GM23248 (cell line): ENCODE data around the gene LCNL1. TPM values are rescaled to one million over a fixed set of nuclear protein-coding genes. Genes with fewer than 3 reads are reported as not detected.

Experiments used
- DNase-seq: peaks from one replicate; pipeline ENCODE4 v3.0.0-alpha.2; 2015
- H2AFZ ChIP-seq: fragments of 200-600 bp; sonication (generic); 2 replicates; pipeline ENCODE4 v1.6.1; 2016; ENCODE audit warnings: antibody characterized with exemption
- H3F3A ChIP-seq: fragments of 200-600 bp; sonication (generic); 2 replicates; pipeline ENCODE4 v1.6.1; 2016; ENCODE audit warnings: mild to moderate bottlenecking, antibody characterized with exemption, mixed run types; ENCODE audit not compliant: insufficient read depth
- H3K27ac ChIP-seq: fragments of 200-600 bp; sonication (generic); 2 replicates; pipeline ENCODE4 v1.5.1; 2016; ENCODE audit warnings: mild to moderate bottlenecking
- H3K27me3 ChIP-seq: fragments of 200-600 bp; sonication (generic); replicated peaks from 2 replicates; pipeline ENCODE4 v1.6.1; 2016; ENCODE audit warnings: mild to moderate bottlenecking; ENCODE audit not compliant: insufficient read depth
- H3K36me3 ChIP-seq: fragments of 200-600 bp; sonication (generic); 2 replicates; pipeline ENCODE4 v1.6.1; 2016; ENCODE audit warnings: low read depth, mild to moderate bottlenecking
- H3K4me1 ChIP-seq: fragments of 200-600 bp; sonication (generic); 2 replicates; pipeline ENCODE4 v1.6.1; 2016; ENCODE audit warnings: mild to moderate bottlenecking; ENCODE audit not compliant: insufficient read depth
- H3K4me2 ChIP-seq: fragments of 200-600 bp; sonication (generic); one replicate; pipeline ENCODE4 v1.6.1; 2016; ENCODE audit warnings: mild to moderate bottlenecking; ENCODE audit not compliant: unreplicated experiment
- H3K4me3 ChIP-seq: fragments of 200-600 bp; sonication (generic); 2 replicates; pipeline ENCODE4 v1.5.1; 2016; ENCODE audit warnings: mild to moderate bottlenecking
- H3K79me2 ChIP-seq: fragments of 200-600 bp; sonication (generic); 2 replicates; pipeline ENCODE4 v1.6.1; 2016; ENCODE audit warnings: mild to moderate bottlenecking; ENCODE audit not compliant: insufficient read depth
- H3K9ac ChIP-seq: fragments of 200-600 bp; sonication (generic); 2 replicates; pipeline ENCODE4 v1.6.1; 2016; ENCODE audit warnings: mild to moderate bottlenecking
- H3K9me2 ChIP-seq: fragments of 200-600 bp; sonication (generic); 2 replicates; pipeline ENCODE4 v1.6.1; 2016; ENCODE audit warnings: mixed run types, mild to moderate bottlenecking, moderate library complexity; ENCODE audit not compliant: insufficient read depth
- H3K9me3 ChIP-seq: fragments of 200-600 bp; sonication (generic); one replicate; pipeline ENCODE4 v1.6.1; 2017; ENCODE audit warnings: low read depth
- H4K20me1 ChIP-seq: fragments of 200-600 bp; sonication (generic); 2 replicates; pipeline ENCODE4 v1.6.0; 2016; ENCODE audit not compliant: insufficient read depth
- EZH2 ChIP-seq: fragments of 200-600 bp; sonication (generic); IDR thresholded peaks from 2 replicates; pipeline ENCODE4 v1.6.1; 2018; ENCODE audit warnings: antibody characterized with exemption, mild to moderate bottlenecking; ENCODE audit not compliant: insufficient read depth, poor library complexity, severe bottlenecking
- EZH2phosphoT487 ChIP-seq: fragments of 200-600 bp; sonication (generic); IDR thresholded peaks from 2 replicates; pipeline ENCODE4 v1.6.1; 2018; ENCODE audit warnings: antibody characterized with exemption, moderate library complexity, mild to moderate bottlenecking, low read depth; ENCODE audit not compliant: insufficient read depth
- WGBS, 2 experiments: methylation state at CpG; one replicate each; pipeline ENCODE4 v1.1.6; 2015 to 2017; ENCODE audit warnings: low lambda C conversion rate in 2 of 2, low coverage in 1 of 2; ENCODE audit errors: missing lambda C conversion rate in 2 of 2; 5-methylcytosine and 5-hydroxymethylcytosine counted together
- in situ Hi-C: fragments of 300-500 bp; cut with MboI; formaldehyde crosslinking; loops from 2 replicates; pipeline ENCODE4 v1.15.0; 2020
- polyA plus RNA-seq: library from polyadenylated mRNA; unstranded; fragments of >200 nt; fragmentation: Nextera tagmentation; extraction: Ambion mirVana; gene quantifications from 2 replicates; pipeline ENCODE4 v1.2.1, GENCODE V29; 2016
- total RNA-seq: library from RNA; depleted of rRNA; stranded (reverse); fragments of >200 nt; shearing (Covaris generic); gene quantifications from 2 replicates; pipeline ENCODE4 v1.2.3, GENCODE V29; 2014

LCNL1 gene
- total and polyA plus RNA-seq, 2 experiments from 2014 or later = not detected

- Histone ChIP-seq H3K36me3 (no peaks in the 10 kb centered on the region), H3K4me3 (no peak overlapping the region), H4K20me1 (no peaks in the 10 kb centered on the region), H3F3A (no peaks in the 10 kb centered on the region), H3K4me2 (no peak overlapping the region), H3K27me3 (no peaks in the 10 kb centered on the region; the same call in 1 of the 2 replicates), H3K9ac (no peak overlapping the region), H3K9me3 (no peaks in the 10 kb centered on the region), H3K9me2 (no peaks in the 10 kb centered on the region), H3K4me1 (no peaks in the 10 kb centered on the region), H3K27ac (no peak overlapping the region), H2AFZ (no peak overlapping the region), H3K79me2 (no peaks in the 10 kb centered on the region)
- in situ Hi-C loops = no loop called here
- no peak for TF ChIP-seq EZH2
- TF ChIP-seq EZH2phosphoT487 = no peak
- DNase-seq = no peak
- WGBS, 2 experiments = 77% methylated on average over 1 of the region's 1 CpG; no CpG with 5 or more reads in 1 of the 2 experiments
Measured at GRCh38 chr9:136957461-136957860, 25.3 kb upstream of the LCNL1 start.

DNA sequence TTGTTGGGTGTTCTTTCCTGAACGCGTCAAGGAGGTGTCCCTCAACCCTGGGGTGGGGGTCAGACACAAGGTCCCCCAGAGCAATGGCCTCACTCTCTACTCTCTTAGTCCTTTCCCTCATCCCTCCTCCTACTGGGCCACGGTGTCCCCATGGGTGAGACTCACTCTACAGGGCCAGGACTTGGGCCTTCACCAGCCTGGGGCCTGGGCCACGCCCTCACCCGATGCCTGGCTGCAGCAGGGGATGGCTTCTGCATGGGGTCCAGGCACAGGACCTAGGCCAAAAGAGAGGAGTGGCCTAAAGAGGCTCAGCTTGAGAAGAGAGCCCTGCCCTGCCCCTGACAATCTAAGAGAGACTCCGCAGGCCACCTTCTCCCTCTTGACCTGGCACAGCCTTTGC is 24.9 kb upstream of the LCNL1 start:
- H3K27ac ChIP-seq = no peak overlapping the region
- no peak overlapping the region for H2AFZ ChIP-seq
- H4K20me1 ChIP-seq = no peaks in the 10 kb centered on the region
- H3K36me3 ChIP-seq = no peaks in the 10 kb centered on the region
- H3K9me2 ChIP-seq = no peaks in the 10 kb centered on the region
- H3K9me3 ChIP-seq = no peaks in the 10 kb centered on the region
- H3K79me2 ChIP-seq = no peaks in the 10 kb centered on the region
- WGBS, 2 experiments = 82 to 83% methylated on average over 6 of the region's 6 CpGs
- no peak overlapping the region for H3K4me2 ChIP-seq
- in situ Hi-C loops = no loop called here
- DNase-seq = no peak
- TF ChIP-seq EZH2 (no peak), EZH2phosphoT487 (no peak)
- no peak overlapping the region for H3K9ac ChIP-seq
- H3K27me3 ChIP-seq = no peaks in the 10 kb centered on the region; the same call in 1 of the 2 replicates
- H3K4me1 ChIP-seq = no peaks in the 10 kb centered on the region
- no peaks in the 10 kb centered on the region for H3F3A ChIP-seq
- no peak overlapping the region for H3K4me3 ChIP-seq

GRCh38 chr9:136958473-136958872 is 24.3 kb upstream of the LCNL1 start:
- Histone ChIP-seq H3K4me1 (no peaks in the 10 kb centered on the region), H3K27me3 (no peaks in the 10 kb centered on the region; the same call in 1 of the 2 replicates), H3K4me2 (no peak overlapping the region), H2AFZ (no peak overlapping the region), H3K9ac (no peak overlapping the region), H3K4me3 (no peak overlapping the region), H3K27ac (no peak overlapping the region), H3K9me2 (no peaks in the 10 kb centered on the region), H3K9me3 (no peaks in the 10 kb centered on the region), H4K20me1 (no peaks in the 10 kb centered on the region), H3K79me2 (no peaks in the 10 kb centered on the region), H3F3A (no peaks in the 10 kb centered on the region), H3K36me3 (no peaks in the 10 kb centered on the region)
- WGBS, 2 experiments = 85 to 92% methylated on average over 7 of the region's 7 CpGs
- TF ChIP-seq EZH2 (no peak), EZH2phosphoT487 (no peak)
- DNase-seq = no peak
- in situ Hi-C loops = no loop called here

- in situ Hi-C loops = no loop called here
- H3K27ac ChIP-seq = no peak overlapping the region
- no peak for TF ChIP-seq EZH2
- TF ChIP-seq EZH2phosphoT487 = no peak
- no peaks in the 10 kb centered on the region for H3F3A ChIP-seq
- no peaks in the 10 kb centered on the region for H4K20me1 ChIP-seq
- no peaks in the 10 kb centered on the region for H3K4me1 ChIP-seq
- no peaks in the 10 kb centered on the region for H3K36me3 ChIP-seq
- WGBS, 2 experiments = 85 to 86% methylated on average over 26 to 27 of the region's 28 CpGs
- no peaks in the 10 kb centered on the region for H3K9me2 ChIP-seq
- H3K4me3 ChIP-seq = no peak overlapping the region
- no peak overlapping the region for H3K9ac ChIP-seq
- H3K27me3 ChIP-seq = no peaks in the 10 kb centered on the region
- no peak overlapping the region for H3K4me2 ChIP-seq
- H3K9me3 ChIP-seq = no peaks in the 10 kb centered on the region
- no peak overlapping the region for H2AFZ ChIP-seq
- H3K79me2 ChIP-seq = no peaks in the 10 kb centered on the region
- DNase-seq = no peak
Measured at GRCh38 chr9:136958898-136959850, 23.6 kb upstream of the LCNL1 start.
